Stimulated activated CD4-positive, alpha-beta T cell treated with anti-CD3 and anti-CD28 coated beads, Interleukin-15, amount 100 ng/mL, for 24 hours (primary cell): ENCODE measurements around the gene PSPC1.
"Not testable (repeated sequence)": the region's sequence is repeated elsewhere in the genome, so short reads cannot be mapped to it uniquely, and the experiment has no call there.

Experiments used
- DNase-seq: peaks from one replicate; pipeline ENCODE4 v3.0.0-alpha.2; 2020

The PSPC1 gene

DNA sequence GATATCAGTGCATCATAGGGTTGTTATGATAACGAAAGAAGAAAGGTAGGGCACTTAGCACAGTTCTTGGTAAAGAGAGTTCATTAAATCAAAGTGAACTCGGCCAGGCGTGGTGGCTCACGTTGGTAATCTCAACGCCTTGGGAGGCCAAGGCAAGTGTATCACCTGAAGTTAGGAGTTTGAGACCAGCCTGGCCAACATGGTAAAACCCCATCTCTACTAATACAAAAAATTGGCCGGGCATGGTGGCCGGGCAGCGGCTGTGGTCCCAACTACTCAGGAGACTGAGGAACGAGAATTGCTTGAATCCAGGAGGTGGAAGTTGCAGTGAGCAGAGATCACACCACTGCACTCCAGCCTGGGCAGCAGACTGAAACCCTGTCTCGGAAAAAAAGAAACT lies 19.1 kb downstream of the PSPC1 start:
- no peak for DNase-seq

DNA sequence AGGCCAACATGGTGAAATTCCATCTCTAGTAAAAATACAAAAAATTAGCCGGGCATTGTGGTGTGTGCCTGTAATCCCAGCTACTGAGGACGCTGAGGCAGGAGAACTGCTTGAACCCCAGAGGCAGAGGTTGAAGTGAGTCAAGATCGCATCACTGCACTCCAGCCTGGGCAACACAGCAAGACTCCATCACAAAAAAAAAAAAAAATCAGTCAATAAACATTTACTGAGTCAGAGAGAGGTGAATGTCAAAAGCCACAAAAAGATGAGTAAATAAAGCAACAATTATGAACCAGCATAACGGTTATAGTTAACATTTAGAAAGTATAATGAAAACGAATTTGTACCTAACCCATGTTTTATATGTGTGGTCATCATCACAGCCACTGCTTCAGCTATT lies 23.1 kb downstream of the PSPC1 start:
- DNase-seq: no peak

DNA sequence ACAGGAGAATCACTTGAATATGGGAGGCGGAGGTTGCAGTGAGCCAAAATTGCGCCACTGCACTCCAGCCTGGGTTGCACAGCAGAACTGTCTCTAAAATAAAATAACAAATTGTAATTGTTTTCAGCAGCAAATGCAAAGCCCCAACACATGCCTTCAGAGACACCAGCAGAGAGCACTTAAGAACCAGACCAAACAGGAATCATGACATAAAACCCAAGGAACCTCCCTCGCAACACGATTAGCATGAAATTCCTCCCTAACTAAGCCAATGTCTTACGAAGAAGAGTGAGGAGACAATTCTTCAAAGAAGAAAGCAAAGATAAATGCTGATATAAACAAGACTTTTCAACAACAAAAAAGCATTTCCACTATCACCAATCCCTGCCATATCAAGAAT lies 40.1 kb downstream of the PSPC1 start:
- DNase-seq: no peak

DNA sequence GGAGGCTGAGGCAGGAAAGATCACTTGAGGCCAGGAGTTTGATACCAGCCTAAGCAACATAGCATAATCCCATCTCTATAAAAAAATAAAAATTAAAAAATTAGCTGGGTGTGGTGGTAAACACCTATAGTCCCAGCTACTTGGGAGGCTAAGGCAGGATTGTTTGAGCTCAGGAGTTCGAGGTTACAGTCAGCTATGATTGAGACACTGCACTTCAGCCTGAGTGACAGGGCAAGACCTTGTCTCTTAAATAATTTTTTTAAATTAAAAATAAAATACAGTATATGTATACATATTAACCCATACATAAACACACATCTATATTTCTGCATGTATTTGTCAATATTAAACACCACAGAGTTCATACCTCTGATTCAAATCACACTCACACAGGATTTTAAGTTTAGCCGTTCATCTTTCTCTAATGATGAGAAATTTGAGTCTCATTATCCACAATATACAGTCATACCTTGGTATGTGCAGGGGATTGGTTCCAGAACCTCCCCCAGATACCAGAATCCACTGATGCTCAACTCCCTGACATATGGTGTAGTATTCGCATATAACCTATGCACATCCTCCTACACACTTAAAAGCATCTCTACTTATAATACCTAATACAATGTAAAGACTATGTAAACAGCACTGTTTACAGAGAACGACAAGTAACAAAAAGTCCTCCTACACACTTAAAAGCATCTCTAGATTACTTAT lies 44.7 kb downstream of the PSPC1 start:
- no peak for DNase-seq

DNA sequence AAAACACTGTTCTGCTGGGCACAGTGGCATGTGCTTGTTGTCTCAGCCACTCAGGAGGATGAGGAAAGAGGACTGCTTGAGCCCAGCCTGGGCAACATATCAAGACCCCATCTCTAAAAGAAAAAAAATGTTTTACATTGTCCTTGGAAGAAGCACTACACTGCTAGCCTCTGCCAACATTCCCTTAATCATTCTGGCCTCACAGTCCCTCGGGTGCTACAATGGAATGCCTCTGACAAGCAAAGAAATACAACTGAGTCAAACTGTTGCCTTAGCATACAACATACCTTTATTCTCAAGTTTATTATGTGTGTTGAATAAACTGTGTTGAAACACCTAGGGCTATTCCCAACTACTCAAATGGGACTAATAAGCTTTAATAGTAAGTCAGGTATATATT lies 56.1 kb downstream of the PSPC1 start:
- DNase-seq: no peak

DNA sequence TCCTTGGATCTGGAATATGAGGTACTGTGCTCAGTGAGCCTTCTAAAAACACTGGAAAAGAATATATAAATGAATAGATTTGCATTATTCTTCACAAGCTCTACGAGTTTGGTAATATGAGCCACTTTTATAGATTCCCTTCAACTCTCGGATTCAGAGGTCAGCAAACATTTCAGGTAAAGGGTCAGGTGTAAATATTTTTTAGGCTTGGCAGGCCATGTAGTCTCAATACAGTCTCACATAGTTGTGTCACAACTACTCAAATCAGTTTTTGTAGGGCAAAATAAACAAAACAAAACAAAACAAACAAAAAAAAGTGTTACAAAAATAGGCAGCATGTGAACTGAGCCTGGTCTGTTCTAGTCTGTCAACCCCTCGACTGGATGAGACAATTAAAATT lies 57.4 kb downstream of the PSPC1 start:
- DNase-seq: no peak

DNA sequence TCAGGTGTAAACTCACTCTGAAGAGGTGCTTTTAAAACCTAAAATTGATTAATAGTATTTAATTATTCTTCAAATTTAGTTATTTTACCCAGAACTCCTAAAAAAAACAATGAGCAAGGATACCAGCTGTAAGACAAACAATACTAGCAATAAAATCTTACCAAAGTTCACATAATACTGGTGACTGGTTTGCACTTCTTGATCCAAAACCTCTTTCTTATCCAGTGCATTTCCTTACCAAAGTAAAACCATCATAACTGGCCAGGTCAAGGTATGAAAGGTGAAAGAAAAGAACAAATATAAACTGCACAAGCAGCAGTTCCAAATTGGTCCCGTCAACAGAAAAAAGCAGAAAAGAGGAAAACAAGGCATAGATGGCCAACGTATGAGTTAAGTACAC lies 62.7 kb downstream of the PSPC1 start:
- no peak for DNase-seq

DNA sequence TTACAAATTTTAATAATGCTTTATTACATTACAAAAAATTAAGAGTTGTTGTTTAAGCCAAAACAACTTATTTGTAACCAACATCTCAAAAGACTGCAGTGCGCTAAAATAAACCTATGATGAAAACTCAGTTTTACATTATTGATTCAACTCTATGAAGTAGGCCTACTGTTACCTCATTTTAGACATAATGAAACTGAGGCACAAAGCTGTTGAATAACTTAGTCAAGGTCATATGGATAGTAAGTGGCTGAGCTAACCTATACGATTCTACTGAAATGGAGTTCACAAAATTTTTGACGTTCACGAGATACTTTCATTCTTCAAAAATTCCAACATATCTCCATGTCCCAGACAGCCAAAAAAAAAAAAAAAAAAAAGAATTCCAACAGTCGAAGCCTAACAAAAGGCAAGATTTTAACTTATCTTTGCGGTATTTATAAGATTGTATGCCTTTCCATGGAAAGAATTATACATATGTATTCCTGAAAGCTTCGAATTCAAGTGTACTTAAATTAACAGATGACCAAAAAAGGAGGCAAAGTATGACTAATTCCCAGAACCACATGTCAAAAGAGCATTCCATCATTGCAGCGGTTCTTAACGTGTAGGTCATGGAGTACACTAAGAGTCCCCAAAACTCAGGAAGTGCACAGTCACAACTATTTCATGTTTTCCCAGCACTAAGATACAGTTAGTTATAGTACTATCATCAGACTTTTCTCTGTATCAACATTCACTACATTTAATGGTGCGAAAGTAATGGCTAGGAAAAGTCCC lies 69.4 kb downstream of the PSPC1 start:
- no peak for DNase-seq

DNA sequence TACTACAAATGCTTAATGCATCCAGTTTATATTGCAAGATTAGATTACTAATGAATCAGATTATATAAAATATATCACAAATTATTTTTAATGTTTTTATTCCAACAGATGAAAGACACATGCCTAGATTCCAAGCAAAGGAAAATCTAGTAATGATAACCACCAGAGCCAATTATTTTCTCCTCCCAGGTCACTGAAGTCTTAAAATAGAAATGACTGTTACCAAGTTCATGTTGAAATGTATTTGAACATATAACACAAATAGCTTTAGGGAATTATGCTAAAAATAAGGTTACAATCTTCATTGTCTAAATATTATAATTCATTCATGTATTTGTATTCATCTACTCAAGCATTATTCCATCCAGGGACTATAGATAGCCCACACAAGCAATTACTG lies 73.0 kb downstream of the PSPC1 start:
- not testable (repeated sequence) for DNase-seq

DNA sequence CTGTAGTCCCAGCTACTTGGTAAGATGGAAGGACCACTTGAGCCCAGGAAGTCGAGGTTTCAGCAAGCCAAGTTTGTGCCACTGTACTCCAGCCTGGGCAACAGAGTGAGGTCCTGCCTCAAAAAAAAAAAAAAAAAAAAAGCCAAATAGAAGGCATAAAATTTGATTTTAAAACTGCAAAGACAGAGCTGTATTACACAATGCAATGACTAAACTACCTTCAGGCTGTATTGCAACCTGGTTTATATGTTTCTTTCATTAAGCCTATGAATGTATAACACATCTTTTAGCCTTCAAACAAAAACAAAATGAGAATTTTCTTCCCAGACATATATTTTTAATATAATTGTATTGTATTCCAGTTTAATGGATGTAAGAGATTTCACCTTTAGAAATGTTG lies 73.7 kb downstream of the PSPC1 start:
- not testable (repeated sequence) for DNase-seq

DNA sequence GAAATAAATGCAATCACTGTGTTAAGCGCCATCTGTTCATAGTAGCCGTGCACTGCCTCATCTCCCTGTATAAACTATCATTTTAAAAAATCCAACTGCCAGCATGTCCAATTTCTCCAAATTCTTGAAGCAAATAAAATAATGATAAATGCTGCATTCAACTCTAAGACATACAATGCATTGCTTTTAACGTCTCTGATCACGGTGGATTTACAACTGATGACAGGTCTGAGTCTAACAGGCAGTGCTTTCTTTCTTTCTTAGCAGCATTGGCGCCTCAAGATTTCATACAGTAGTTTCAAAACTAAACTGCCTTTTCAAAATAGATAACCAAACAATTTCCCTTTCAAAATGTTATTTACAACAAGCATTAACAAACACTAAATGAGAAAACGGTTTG lies 78.5 kb downstream of the PSPC1 start:
- not testable (repeated sequence) for DNase-seq

DNA sequence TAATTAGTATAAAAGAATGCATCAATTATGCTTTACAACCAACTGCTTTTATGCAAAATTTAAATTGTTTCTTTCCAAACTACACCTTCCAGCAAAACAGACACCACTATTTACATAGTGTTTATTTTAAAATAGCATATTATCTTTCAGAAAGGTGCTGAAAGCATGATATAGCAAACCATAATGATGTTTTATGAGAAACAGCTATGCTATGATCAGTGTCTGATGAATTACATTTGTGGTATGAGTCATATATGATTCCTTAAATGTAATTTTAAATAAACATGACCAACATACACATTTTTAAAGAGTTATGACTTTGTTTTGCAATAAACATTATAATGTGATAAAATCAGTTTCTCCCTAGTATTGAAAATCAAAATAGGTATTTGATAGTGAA lies 81.1 kb downstream of the PSPC1 start:
- not testable (repeated sequence) for DNase-seq

DNA sequence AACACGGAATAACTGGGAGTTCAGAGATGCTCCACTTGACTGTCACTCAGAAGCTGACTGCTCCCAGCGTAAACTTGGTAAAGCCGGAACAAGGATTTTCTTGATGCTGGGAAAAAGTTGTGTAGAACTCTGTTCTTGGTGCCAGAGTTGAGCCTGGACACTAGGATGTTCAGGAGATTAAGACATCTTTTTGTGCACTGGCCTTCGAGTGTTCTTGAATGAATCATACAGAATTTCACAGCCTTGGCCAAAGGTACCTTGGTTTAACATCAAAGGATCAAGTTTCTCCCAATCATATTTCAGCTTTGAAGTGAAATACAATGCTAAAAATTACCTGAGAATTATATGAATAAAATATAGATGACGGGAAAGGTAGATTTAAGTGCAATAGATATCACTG lies 81.8 kb downstream of the PSPC1 start:
- DNase-seq: not testable (repeated sequence)

DNA sequence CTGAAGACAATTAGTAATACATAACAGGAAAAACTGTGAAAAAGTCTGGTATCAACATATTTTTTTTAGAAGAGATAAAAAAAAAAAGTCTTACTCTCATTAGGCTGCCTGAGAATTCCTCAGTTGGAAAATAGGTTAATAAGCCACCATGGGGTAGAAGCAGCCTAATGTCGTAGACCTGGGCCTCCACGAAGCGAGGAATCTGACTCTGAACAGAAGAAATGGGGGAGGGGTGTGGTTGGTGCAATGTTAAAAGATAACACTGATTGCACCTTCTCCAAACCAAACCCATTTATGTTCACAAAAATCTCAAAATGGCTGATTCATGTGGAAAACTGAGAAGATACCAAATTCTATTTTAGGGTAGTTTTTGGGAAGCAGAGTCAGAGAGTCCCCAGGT lies 86.9 kb downstream of the PSPC1 start:
- no peak for DNase-seq

DNA sequence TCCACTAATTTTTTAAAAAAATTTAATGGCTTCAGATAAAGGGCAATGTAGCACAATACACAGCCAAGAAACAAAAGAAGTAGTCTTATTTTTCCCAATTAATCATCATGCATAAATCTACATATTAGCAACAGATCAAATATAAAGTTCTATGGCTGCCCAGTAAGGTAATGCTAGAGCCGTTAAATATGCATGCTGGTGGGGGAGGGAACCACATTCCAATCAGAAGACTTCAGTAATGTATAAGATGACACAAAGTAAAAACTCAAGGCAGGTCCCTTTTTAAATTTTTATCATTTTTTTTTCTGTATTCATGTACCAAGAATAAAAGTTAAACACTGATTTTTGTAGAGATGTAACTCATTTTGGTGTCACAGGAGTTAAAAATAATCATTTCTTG lies 87.3 kb downstream of the PSPC1 start:
- no peak for DNase-seq

DNA sequence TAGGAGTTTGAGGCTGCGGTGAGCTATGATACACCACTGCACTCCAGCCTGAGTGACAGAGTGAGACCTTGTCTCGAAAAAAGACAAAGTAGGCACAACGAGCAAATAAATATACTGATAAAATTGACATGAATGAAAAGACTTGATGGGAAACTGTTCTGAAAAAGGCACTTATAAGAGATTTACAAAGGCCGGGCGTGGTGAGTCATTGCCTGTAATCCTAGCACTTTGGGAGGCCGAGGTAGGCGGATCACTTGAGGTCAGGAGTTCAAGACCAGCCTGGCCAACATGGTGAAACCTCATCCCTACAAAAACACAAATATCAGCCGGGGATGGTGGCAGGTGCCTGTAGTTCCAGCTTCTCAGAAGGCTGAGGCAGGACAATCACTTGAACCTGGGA lies 91.3 kb downstream of the PSPC1 start:
- DNase-seq: not testable (repeated sequence)

DNA sequence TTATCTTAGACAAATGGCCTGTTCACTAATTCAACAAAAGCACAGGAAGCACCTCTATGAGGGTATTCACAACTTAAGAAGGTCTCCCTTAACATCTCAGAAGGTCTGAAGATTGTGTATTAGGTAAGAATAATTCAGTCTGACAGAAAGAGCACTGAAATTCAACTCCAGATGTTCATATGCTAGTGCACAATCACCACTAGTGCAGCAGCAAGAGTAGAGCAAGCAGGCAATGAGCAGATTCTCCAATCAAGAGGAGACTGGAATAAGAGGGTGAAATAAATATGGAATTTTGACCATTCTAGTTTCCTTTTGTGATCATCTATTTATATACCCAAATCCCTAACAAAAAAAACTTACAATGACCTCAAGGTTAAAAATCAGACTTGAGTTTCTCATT lies 97.3 kb downstream of the PSPC1 start:
- no peak for DNase-seq

DNA sequence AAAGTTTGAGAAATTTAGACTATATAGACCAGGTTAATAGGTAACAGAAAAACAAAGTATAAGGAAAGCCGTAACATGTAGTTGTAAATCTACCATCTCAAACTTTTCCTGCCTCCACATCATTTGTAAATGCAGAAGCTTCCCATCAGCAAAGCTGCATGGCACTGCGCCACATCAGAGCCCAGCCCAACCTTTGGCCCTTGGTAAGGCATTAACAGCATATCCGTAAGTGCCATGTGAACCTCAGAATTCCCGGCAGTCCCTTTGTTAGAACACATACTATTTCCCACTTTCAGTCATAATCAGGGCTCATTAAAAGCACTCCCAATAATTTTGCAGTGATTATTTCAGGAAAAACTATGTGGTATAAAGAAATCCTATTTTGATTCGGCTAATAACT lies 97.7 kb downstream of the PSPC1 start:
- DNase-seq: no peak

DNA sequence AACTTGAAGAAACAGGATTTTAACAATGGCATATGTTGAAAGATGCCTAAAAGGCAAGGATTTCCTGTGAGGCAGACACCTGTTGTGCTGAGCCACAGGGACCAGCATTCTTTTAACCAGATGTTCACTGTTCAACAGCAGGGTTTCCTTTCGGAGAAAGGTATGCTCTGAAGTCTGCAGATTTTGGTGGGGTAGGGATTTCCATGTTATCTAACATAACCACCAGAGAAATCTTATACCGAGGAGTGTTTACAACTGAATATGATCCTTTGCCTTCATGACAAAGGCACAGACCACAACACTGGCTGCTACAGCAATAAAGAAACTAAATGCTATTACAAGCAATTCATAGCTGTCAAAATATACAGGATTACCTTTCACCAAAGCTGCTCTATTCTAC lies 101.2 kb downstream of the PSPC1 start:
- no peak for DNase-seq

DNA sequence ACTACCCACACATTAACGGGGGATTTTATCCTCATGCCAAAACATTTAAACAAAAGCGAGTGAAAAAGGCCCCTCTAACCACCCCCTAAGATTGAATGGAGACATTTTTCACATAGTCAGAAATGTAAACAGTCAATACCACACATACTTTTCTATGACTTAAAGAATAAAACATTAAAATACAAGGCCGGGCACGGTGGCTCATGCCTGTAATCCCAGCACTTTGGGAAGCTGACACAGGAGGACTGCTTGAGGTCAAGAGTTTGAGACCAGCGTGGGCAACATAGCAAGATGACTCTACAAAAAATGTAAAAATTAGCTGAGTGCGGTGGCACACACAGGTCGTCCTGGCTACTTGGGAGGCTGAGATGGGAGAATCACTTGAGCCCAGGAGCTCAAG lies 102.0 kb downstream of the PSPC1 start:
- no peak for DNase-seq

DNA sequence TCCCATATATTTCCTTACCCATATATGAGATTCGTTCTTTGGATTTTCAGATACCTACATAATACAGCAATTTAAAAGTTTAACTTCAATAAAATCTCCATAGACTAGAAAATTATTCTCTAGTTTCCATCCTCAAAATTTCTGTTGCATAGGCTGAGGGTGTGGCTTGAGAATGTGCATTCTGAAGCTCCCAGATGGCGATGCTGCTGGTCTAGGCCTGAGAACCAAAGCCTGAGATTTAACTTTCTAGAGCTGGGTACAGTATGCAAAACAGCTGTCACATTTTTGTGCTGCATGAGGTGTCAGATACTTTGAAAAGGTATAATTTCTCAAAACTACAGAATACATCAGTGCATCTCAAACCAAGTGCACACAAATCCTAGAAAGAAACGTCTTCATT lies 106.6 kb downstream of the PSPC1 start:
- no peak for DNase-seq

DNA sequence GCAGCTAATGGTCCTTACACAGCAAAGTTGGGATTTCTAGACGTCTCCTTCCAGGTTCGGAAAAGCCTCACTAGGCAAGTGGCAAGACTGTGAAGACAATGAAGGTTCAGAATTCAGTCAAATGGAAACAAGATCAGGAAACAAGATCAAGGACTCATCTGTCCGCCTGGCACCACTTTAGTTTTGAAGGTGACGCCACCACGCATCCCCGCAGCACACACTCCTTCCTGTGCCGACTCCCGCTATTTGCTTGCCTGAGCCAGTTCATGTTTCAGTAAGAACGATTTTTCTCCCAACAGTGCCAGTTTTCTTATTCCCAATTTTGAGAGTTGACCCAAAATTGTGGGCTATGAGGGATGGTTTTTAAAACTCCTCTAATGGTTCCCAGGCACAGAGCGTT lies 107.8 kb downstream of the PSPC1 start:
- DNase-seq: no peak

DNA sequence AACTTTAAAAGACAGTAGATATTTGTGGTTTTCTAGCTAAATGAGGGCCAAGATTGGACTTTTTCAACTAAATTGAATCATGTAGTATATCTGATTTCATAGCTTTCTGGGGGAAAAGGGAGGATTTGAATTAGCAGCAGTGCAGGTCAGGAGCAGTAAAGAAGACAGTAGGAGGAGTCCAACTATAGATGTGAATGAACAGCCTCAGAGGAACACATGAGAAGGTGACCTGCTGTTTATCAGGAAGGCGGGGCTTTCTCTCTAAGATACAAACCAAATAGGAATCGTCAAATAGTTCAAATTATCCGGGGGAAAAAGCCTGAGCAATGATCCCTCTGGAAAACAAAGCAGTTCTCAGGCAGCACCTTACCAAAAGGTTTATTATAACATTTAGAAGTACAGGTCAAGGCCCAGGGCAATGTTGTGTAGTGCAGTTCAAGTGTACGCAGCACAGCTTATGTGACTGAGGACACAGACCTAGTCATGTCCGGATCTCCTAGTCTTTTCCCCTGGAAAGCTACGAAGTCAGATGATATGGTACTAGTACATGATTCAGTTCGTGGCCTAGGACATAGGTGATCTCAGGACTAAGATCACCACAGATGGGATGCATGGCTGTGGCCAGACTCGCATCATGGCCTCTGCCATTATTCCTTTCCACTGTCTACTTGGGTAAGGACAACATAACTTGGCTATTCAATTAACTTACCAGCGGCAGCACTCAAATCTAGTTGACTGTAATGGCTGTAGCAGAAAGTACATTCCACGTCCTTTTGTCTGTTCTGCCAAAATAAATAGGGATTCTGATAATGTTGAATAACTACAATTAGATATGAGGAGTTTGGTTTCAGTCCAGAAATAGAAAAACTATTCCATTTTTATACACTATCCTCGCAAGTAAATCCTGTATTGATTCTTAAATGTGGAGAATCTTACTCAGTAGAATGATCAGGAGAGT lies 109.0 kb downstream of the PSPC1 start:
- no peak for DNase-seq

DNA sequence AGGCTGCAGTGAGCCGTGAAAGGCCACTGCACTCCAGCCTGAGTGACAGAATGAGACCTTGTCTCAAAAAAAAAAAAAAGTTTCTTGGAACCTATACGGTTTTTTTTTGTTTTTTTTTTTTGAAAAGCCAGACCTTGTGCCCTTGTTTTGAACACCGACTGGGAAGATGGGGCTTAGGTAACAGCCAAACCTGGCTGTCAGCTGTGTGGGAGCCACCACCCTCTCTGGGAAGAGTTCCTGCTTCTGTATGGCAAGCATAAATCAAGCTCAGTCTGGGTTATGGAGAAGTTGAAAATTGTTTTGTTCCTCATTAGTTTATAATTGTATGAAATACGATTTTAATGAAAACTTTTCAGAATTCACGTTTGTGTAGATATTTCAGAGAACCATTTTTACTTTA lies 109.8 kb downstream of the PSPC1 start:
- no peak for DNase-seq
